Effector memory CD8-positive, alpha-beta T cell (primary cell): ENCODE measurements around the gene HMGB1.

Experiments used
- ATAC-seq: fragments of 150-1000 bp; cut with Tn5 transposase; replicated peaks from 2 replicates; pipeline ENCODE4 v1.10.0; 2021; ENCODE audit warnings: mild to moderate bottlenecking, moderate library complexity
- DNase-seq, 3 experiments: peaks; one replicate each; pipeline ENCODE4 v3.0.0; 2021
- H3K27ac Mint-ChIP-seq, 2 donors: one replicate each; pipeline ENCODE4 v1.8.0; 2022; ENCODE audit warnings: mild to moderate bottlenecking in 2 of 2, mixed read lengths in 2 of 2, moderate library complexity in 2 of 2
- H3K27me3 Mint-ChIP-seq, 2 donors: one replicate each; pipeline ENCODE4 v1.8.0; 2022; ENCODE audit warnings: mixed read lengths in 2 of 2
- H3K36me3 Mint-ChIP-seq: one replicate; pipeline ENCODE4 v1.8.0; 2022; ENCODE audit warnings: mild to moderate bottlenecking, moderate library complexity, mixed read lengths; ENCODE audit not compliant: insufficient read depth
- H3K4me1 Mint-ChIP-seq, 2 donors: one replicate each; pipeline ENCODE4 v1.8.0; 2022; ENCODE audit warnings: low read depth in 2 of 2, mixed read lengths in 2 of 2
- H3K4me3 Mint-ChIP-seq, 2 donors: one replicate each; pipeline ENCODE4 v1.8.0; 2022; ENCODE audit warnings: mild to moderate bottlenecking in 2 of 2, mixed read lengths in 2 of 2, moderate library complexity in 2 of 2
- H3K9me3 Mint-ChIP-seq, 2 donors: one replicate each; pipeline ENCODE4 v1.8.0; 2022; ENCODE audit warnings: mixed read lengths in 2 of 2

Gene HMGB1

GRCh38 chr13:30435911-30436451 is 29.8 kb downstream of the HMGB1 start:
- H3K9me3 Mint-ChIP-seq: no peaks in the 10 kb centered on the region
- H3K27me3 Mint-ChIP-seq: no peaks in the 10 kb centered on the region
- peaks cover 0 to under 1% of the 10 kb centered on the region in 2 donors for H3K4me1 Mint-ChIP-seq
- H3K4me3 Mint-ChIP-seq: no peak overlapping the region
- DNase-seq (no peak), ATAC-seq (no peak)
- no peaks in the 10 kb centered on the region for H3K36me3 Mint-ChIP-seq
- no peak overlapping the region for H3K27ac Mint-ChIP-seq

- H3K36me3 Mint-ChIP-seq: no peaks in the 10 kb centered on the region
- H3K27ac Mint-ChIP-seq: no peak overlapping the region
- no peaks in the 10 kb centered on the region for H3K9me3 Mint-ChIP-seq
- DNase-seq (no peak), ATAC-seq (no peak)
- H3K27me3 Mint-ChIP-seq: no peaks in the 10 kb centered on the region
- peaks cover 1 to 3% of the 10 kb centered on the region in 2 donors for H3K4me1 Mint-ChIP-seq
- H3K4me3 Mint-ChIP-seq: no peak overlapping the region
Observed at GRCh38 chr13:30431269-30431940, 34.3 kb downstream of the HMGB1 start.

GRCh38 chr13:30429721-30430694 is 35.7 kb downstream of the HMGB1 start:
- peak overlapping the region in 1 of 2 donors; percentile 7 for H3K27ac Mint-ChIP-seq
- DNase-seq (no peak), ATAC-seq (peak; percentile 31)
- H3K4me3 Mint-ChIP-seq: no peak overlapping the region
- H3K9me3 Mint-ChIP-seq: no peaks in the 10 kb centered on the region
- peaks cover 1 to 3% of the 10 kb centered on the region in 2 donors for H3K4me1 Mint-ChIP-seq
- no peaks in the 10 kb centered on the region for H3K36me3 Mint-ChIP-seq
- no peaks in the 10 kb centered on the region for H3K27me3 Mint-ChIP-seq

- DNase-seq: no peak
- Mint-ChIP-seq H3K4me3 (no peak overlapping the region), H3K9me3 (no peaks in the 10 kb centered on the region), H3K27me3 (no peaks in the 10 kb centered on the region), H3K4me1 (peaks cover 1 to 3% of the 10 kb centered on the region in 2 donors), H3K36me3 (no peaks in the 10 kb centered on the region), H3K27ac (no peak overlapping the region)
- no peak for ATAC-seq
Observed at GRCh38 chr13:30429235-30429634, 36.5 kb downstream of the HMGB1 start.

- peaks cover 15% of the 10 kb centered on the region for H3K36me3 Mint-ChIP-seq
- H3K27me3 Mint-ChIP-seq: no peaks in the 10 kb centered on the region
- no peaks in the 10 kb centered on the region for H3K9me3 Mint-ChIP-seq
- no peak overlapping the region for H3K4me3 Mint-ChIP-seq
- ATAC-seq (no peak), DNase-seq (no peak)
- H3K27ac Mint-ChIP-seq: no peak overlapping the region
- H3K4me1 Mint-ChIP-seq: peaks cover 12 to 13% of the 10 kb centered on the region in 2 donors
Observed at GRCh38 chr13:30423891-30424290, 41.8 kb downstream of the HMGB1 start.

GRCh38 chr13:30422054-30422839 is 43.5 kb downstream of the HMGB1 start, which contains the start of gene UBE2L5:
Gene UBE2L5, plus strand, starts transcription at chr13:30422493. Its CDS starts 5,498 bp downstream, at chr13:30427991.
- H3K36me3 Mint-ChIP-seq: peaks cover 15% of the 10 kb centered on the region

GRCh38 chr13:30421093-30422053 is 44.4 kb downstream of the HMGB1 start:
- ATAC-seq (peak; percentile 18), DNase-seq (peak in 2 of 3 experiments; percentile 7 to 15)
- Mint-ChIP-seq H3K4me3 (peak overlapping the region; percentile 82 to 87), H3K4me1 (peaks cover 12 to 13% of the 10 kb centered on the region in 2 donors), H3K36me3 (peaks cover 15% of the 10 kb centered on the region), H3K27ac (peak overlapping the region; percentile 71 to 73), H3K27me3 (no peaks in the 10 kb centered on the region), H3K9me3 (no peaks in the 10 kb centered on the region)

More at GRCh38 chr13:30422054-30422839, 43.5 kb downstream of the HMGB1 start, which contains the start of gene UBE2L5:
- no peaks in the 10 kb centered on the region for H3K9me3 Mint-ChIP-seq
- H3K27me3 Mint-ChIP-seq: no peaks in the 10 kb centered on the region
- ATAC-seq (peak; percentile 95), DNase-seq (peak; percentile 47 to 63 (median 56))
- peak within 1 kb of the TSS; percentile 71 to 91 for H3K27ac Mint-ChIP-seq
- H3K4me1 Mint-ChIP-seq: peaks cover 12 to 13% of the 10 kb centered on the region in 2 donors
- peak within 1 kb of the TSS; percentile 82 to 87 for H3K4me3 Mint-ChIP-seq

GRCh38 chr13:30418717-30419459 is 46.8 kb downstream of the HMGB1 start:
- H3K27me3 Mint-ChIP-seq: no peaks in the 10 kb centered on the region
- DNase-seq: no peak
- no peaks in the 10 kb centered on the region for H3K9me3 Mint-ChIP-seq
- H3K4me3 Mint-ChIP-seq: no peak overlapping the region
- H3K36me3 Mint-ChIP-seq: peaks cover 15% of the 10 kb centered on the region
- H3K27ac Mint-ChIP-seq: peak overlapping the region in 1 of 2 donors; percentile 38
- no peak for ATAC-seq
- peaks cover 15% of the 10 kb centered on the region in 2 donors for H3K4me1 Mint-ChIP-seq

- Mint-ChIP-seq H3K27me3 (no peaks in the 10 kb centered on the region), H3K4me1 (peaks cover 15% of the 10 kb centered on the region in 2 donors), H3K9me3 (no peaks in the 10 kb centered on the region), H3K27ac (peak overlapping the region in 1 of 2 donors; percentile 38), H3K36me3 (peaks cover 15% of the 10 kb centered on the region), H3K4me3 (no peak overlapping the region)
- DNase-seq (no peak), ATAC-seq (no peak)
Observed at GRCh38 chr13:30418075-30418716, 47.5 kb downstream of the HMGB1 start.

GRCh38 chr13:30416471-30416870 is 49.3 kb downstream of the HMGB1 start:
- ATAC-seq (no peak), DNase-seq (no peak)
- Mint-ChIP-seq H3K36me3 (peaks cover 7% of the 10 kb centered on the region), H3K4me3 (no peak overlapping the region), H3K27me3 (no peaks in the 10 kb centered on the region), H3K9me3 (no peaks in the 10 kb centered on the region), H3K4me1 (peaks cover 11 to 12% of the 10 kb centered on the region in 2 donors), H3K27ac (no peak overlapping the region)

- H3K27me3 Mint-ChIP-seq: no peaks in the 10 kb centered on the region
- no peak overlapping the region for H3K4me3 Mint-ChIP-seq
Observed at GRCh38 chr13:30415430-30416030, 50.2 kb downstream of the HMGB1 start.

More at GRCh38 chr13:30415430-30416030, 50.2 kb downstream of the HMGB1 start:
- DNase-seq: no peak
- Mint-ChIP-seq H3K36me3 (no peaks in the 10 kb centered on the region), H3K4me1 (peaks cover 3 to 4% of the 10 kb centered on the region in 2 donors), H3K9me3 (no peaks in the 10 kb centered on the region), H3K27ac (no peak overlapping the region)
- ATAC-seq: no peak
